Endometrial microvascular endothelial cells (primary cell): ENCODE results near the gene SAP30BP. TPM values are rescaled to one million over a fixed set of nuclear protein-coding genes. Genes with fewer than 3 reads are reported as not detected.
"Not testable (repeated sequence)": the region's sequence is repeated elsewhere in the genome, so short reads cannot be mapped to it uniquely, and the experiment has no call there.

Experiments used
- in situ Hi-C: cut with HindIII; loops from 2 replicates; pipeline ENCODE4 v1.10.0; 2017; ENCODE audit warnings: low sequenced_read_pairs, low pct_unique_long_range_greater_than_20kb; ENCODE audit errors: inconsistent ontology term
- total RNA-seq: library from RNA; depleted of rRNA; stranded (reverse); fragments of >200 nt; gene quantifications from one replicate; pipeline ENCODE4 v1.2.3, GENCODE V29; 2015; ENCODE audit errors: inconsistent ontology term

Gene SAP30BP
- total RNA-seq, 1 donor from 2014 or later = 107 TPM

- in situ Hi-C loops = no loop called here
Observed at GRCh38 chr17:75632863-75633485, 34.2 kb upstream of the SAP30BP start, which contains the start of gene SMIM5. TSS of gene SMIM5 (plus strand) at chr17:75633434. CDS start at chr17:75640202, 6,768 bp downstream.

GRCh38 chr17:75633486-75634375 is 33.4 kb upstream of the SAP30BP start:
- in situ Hi-C loops = no loop called here

- in situ Hi-C loops = no loop called here
Observed at GRCh38 chr17:75634376-75634740, 32.8 kb upstream of the SAP30BP start.

- in situ Hi-C loops = no loop called here
Observed at GRCh38 chr17:75634754-75635609, 32.2 kb upstream of the SAP30BP start.

GRCh38 chr17:75635610-75636202 is 31.4 kb upstream of the SAP30BP start:
- in situ Hi-C loops = no loop called here

GRCh38 chr17:75636381-75637142 is 30.6 kb upstream of the SAP30BP start:
- in situ Hi-C loops = no loop called here

- in situ Hi-C loops = no loop called here
Observed at GRCh38 chr17:75637143-75637538, 30.0 kb upstream of the SAP30BP start.

GRCh38 chr17:75637551-75637950 is 29.6 kb upstream of the SAP30BP start:
- in situ Hi-C loops = no loop called here

GRCh38 chr17:75638039-75638438 is 29.1 kb upstream of the SAP30BP start:
- in situ Hi-C loops = not testable (repeated sequence)

GRCh38 chr17:75638893-75639292 is 28.2 kb upstream of the SAP30BP start:
- in situ Hi-C loops = no loop called here

- in situ Hi-C loops = no loop called here
Observed at GRCh38 chr17:75639327-75639726, 27.8 kb upstream of the SAP30BP start.

- in situ Hi-C loops = no loop called here
Observed at GRCh38 chr17:75639771-75640555, 27.2 kb upstream of the SAP30BP start.

GRCh38 chr17:75640556-75641119 is 26.5 kb upstream of the SAP30BP start:
- in situ Hi-C loops = no loop called here

- in situ Hi-C loops = no loop called here
Observed at GRCh38 chr17:75641343-75641742, 25.8 kb upstream of the SAP30BP start.

- in situ Hi-C loops = no loop called here
Observed at GRCh38 chr17:75642182-75642783, 24.9 kb upstream of the SAP30BP start.

- in situ Hi-C loops = no loop called here
Observed at GRCh38 chr17:75642784-75643642, 24.1 kb upstream of the SAP30BP start.
